Thymus (tissue), 11 donors: ENCODE results near the gene TLR5. TPM values are rescaled to one million over a fixed set of nuclear protein-coding genes. Genes with fewer than 3 reads are reported as not detected.

Experiments
- DNase-seq, 9 donors: peaks; one replicate each; pipeline ENCODE4 v3.0.0-alpha.2; 2013; ENCODE audit warnings: low spot score in 9 of 9, low read depth in 6 of 9, missing footprints in 1 of 9
- H3K27ac ChIP-seq, 2 donors: one replicate each; pipeline ENCODE4 v1.5.1; 2013; ENCODE audit warnings: control low read depth in 1 of 2, low read depth in 1 of 2, low read length in 1 of 2, mild to moderate bottlenecking in 1 of 2, moderate library complexity in 1 of 2
- H3K27me3 ChIP-seq, 2 donors: one replicate each; pipeline ENCODE4 v1.5.1; 2013; ENCODE audit warnings: low read length in 1 of 2; ENCODE audit not compliant: control insufficient read depth in 2 of 2, insufficient read depth in 1 of 2
- H3K36me3 ChIP-seq, 2 donors: one replicate each; pipeline ENCODE4 v1.5.1; 2013; ENCODE audit warnings: low read length in 1 of 2, mild to moderate bottlenecking in 1 of 2, moderate library complexity in 1 of 2; ENCODE audit not compliant: control insufficient read depth in 2 of 2, insufficient read depth in 2 of 2
- H3K4me1 ChIP-seq, 2 donors: one replicate each; pipeline ENCODE4 v1.5.1; 2013; ENCODE audit warnings: low read length in 2 of 2; ENCODE audit not compliant: control insufficient read depth in 2 of 2, insufficient read depth in 2 of 2
- H3K4me3 ChIP-seq, 2 donors: one replicate each; pipeline ENCODE4 v1.5.1; 2013; ENCODE audit warnings: low read length in 2 of 2, control low read depth in 1 of 2, mild to moderate bottlenecking in 1 of 2
- H3K9me3 ChIP-seq, 2 donors: one replicate each; pipeline ENCODE4 v1.5.1; 2013; ENCODE audit warnings: low read length in 1 of 2, mild to moderate bottlenecking in 1 of 2; ENCODE audit not compliant: control insufficient read depth in 2 of 2, insufficient read depth in 1 of 2
- WGBS: extraction: QIAGEN DNeasy Blood & Tissue Kit; methylation state at CpG from one replicate; pipeline ENCODE4 v1.1.7; 2013; 5-methylcytosine and 5-hydroxymethylcytosine counted together
- polyA plus RNA-seq: library from polyadenylated mRNA; stranded (reverse); fragments of 200-250 nt; gene quantifications from one replicate; pipeline ENCODE4 v1.2.3, GENCODE V29; 2013
- total RNA-seq: library from RNA; stranded (reverse); fragments of 120-200 nt; gene quantifications from one replicate; pipeline ENCODE4 v1.2.4, GENCODE V29; 2013
- donor health status: healthy.

Gene TLR5
- total and polyA plus RNA-seq, 2 donors = 3.4 to 3.5 TPM

- Histone ChIP-seq H3K4me3 (no peak overlapping the region), H3K27ac (no peak overlapping the region), H3K4me1 (peaks cover 34 to 60% of the 10 kb centered on the region in 2 donors), H3K36me3 (no peaks in the 10 kb centered on the region), H3K27me3 (no peaks in the 10 kb centered on the region), H3K9me3 (peaks cover 0 to 6% of the 10 kb centered on the region in 2 donors)
- no peak for DNase-seq
- 98% methylated on average over 8 of the region's 8 CpGs for WGBS
Observed at GRCh38 chr1:223084464-223084866, 58.6 kb downstream of the TLR5 start.

DNA sequence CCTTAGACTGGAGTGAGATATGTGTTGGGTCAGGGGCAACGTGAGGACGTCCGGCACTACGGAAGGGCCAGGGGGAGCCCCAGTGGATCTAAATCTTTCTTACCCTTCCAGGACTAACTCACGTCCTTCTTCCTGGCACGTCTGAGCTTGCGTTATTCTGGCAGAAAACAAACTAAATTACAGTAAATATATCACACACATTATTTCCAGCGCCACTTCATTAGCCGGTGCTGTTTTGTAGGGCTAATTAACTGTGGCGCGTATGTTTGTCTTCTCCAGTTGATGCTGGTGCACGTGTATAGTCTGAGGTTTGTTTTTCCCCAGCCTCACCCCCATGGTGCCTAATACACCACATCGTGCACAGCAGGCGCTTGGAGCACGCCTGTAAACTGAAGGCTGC, 59.2 kb downstream of the TLR5 start:
- Histone ChIP-seq H3K27ac (no peak overlapping the region), H3K36me3 (no peaks in the 10 kb centered on the region), H3K27me3 (no peaks in the 10 kb centered on the region), H3K9me3 (peaks cover 0 to 6% of the 10 kb centered on the region in 2 donors), H3K4me1 (peaks cover 34 to 60% of the 10 kb centered on the region in 2 donors), H3K4me3 (no peak overlapping the region)
- no peak for DNase-seq
- 98% methylated on average over 15 of the region's 15 CpGs for WGBS

DNA sequence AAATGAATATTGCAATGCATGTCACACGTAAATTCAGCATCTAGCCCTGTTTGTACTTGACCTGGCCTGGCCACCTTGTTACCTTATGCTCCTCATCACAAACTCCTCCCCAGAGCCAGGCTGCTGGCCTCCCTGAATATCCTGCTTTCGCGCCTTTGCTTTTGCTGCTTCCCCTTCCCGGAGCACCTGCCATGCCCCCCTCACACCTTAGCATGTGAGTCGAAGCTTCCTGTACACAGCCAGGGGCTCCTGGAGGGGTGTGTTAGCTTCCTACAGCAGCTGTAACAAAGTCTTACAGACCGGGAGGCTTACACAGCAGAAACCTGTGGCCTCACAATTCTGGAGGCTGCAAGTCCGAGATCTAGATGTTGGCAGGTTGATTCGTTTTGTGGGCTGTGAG, 60.1 kb downstream of the TLR5 start:
- 72% methylated on average over 8 of the region's 8 CpGs for WGBS
- peaks cover 32 to 51% of the 10 kb centered on the region in 2 donors for H3K4me1 ChIP-seq
- DNase-seq = peak in 6 of 9 donors; percentile 24 to 56 (median 46)

DNA sequence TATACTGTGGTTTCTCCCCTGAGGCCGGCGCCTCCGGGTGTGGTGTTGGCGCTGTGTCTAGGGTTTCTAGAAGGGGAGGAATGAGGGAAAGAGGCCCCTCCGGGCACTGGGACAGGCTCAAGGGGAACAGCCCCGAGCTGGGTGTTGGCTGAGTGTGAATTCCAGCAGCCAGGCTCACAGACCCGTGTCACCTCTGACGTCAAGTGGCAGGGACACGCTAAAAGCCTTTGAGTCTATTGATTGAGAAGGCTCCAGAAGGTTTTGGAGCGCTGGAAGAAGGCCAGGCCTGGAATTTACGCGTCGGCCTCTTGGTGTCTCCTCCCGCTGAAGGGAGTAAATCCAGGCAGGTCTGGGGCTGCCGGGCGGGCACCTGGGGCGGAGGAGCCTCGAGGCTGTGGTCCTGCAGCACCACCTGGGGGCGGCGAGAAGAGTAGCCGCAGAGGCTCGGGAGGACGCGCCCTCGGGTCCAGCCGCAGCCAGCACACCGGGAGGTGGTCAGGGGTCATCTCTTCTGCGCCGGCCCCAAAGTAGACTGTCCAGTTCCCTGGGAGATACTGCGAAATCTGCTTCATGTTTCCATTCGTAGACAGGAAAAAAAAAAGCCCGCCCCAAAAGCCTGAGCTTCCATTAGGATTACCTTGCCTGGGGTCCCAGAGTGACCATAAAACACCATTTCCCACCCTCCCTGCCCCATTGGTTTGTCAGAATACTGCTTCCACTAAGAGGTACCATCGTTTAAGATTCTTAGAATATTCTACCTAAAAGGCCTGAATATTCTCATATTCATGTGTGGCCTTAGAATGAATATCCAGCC, 61.7 kb downstream of the TLR5 start:
- peak; percentile 49 to 82 (median 59) for DNase-seq
- peaks cover 0 to 2% of the 10 kb centered on the region in 2 donors for H3K27me3 ChIP-seq
- peaks cover 0 to 6% of the 10 kb centered on the region in 2 donors for H3K9me3 ChIP-seq
- H3K4me1 ChIP-seq = peaks cover 17 to 37% of the 10 kb centered on the region in 2 donors
- H3K27ac ChIP-seq = peak overlapping the region; percentile 58 to 77
- no peaks in the 10 kb centered on the region for H3K36me3 ChIP-seq
- WGBS = 7% methylated on average over 33 of the region's 33 CpGs
- peak overlapping the region; percentile 30 to 44 for H3K4me3 ChIP-seq

More for the DNA sequence above, 60.1 kb downstream of the TLR5 start:
- Histone ChIP-seq H3K27ac (peak overlapping the region in 1 of 2 donors; percentile 58), H3K36me3 (no peaks in the 10 kb centered on the region), H3K4me3 (no peak overlapping the region), H3K9me3 (peaks cover 0 to 6% of the 10 kb centered on the region in 2 donors), H3K27me3 (no peaks in the 10 kb centered on the region)

DNA sequence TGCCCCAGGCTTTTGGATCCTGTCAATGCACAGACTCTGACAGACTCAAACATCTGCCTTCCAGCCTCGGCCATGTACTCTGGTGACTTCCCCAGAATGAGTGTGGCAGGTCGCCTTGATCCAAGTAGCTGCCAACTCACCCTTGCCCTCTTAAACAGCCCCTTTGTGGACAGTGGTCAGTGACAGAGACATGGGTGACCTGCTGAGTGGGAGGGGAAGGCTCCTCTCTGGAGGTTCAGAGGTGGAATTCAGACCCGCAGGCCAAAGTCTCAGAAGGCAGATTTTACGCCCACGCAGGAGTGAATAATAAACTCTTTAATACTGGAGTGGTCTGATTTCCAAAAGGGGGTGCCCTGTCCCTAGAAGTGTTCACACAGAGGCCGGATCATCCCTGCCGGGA, 63.5 kb downstream of the TLR5 start:
- H3K27ac ChIP-seq = no peak overlapping the region
- H3K27me3 ChIP-seq = peaks cover 0 to 2% of the 10 kb centered on the region in 2 donors
- DNase-seq = no peak
- H3K9me3 ChIP-seq = peaks cover 0 to 6% of the 10 kb centered on the region in 2 donors
- peaks cover 17 to 29% of the 10 kb centered on the region in 2 donors for H3K4me1 ChIP-seq
- H3K36me3 ChIP-seq = no peaks in the 10 kb centered on the region
- H3K4me3 ChIP-seq = no peak overlapping the region
- WGBS = 97% methylated on average over 7 of the region's 7 CpGs

DNA sequence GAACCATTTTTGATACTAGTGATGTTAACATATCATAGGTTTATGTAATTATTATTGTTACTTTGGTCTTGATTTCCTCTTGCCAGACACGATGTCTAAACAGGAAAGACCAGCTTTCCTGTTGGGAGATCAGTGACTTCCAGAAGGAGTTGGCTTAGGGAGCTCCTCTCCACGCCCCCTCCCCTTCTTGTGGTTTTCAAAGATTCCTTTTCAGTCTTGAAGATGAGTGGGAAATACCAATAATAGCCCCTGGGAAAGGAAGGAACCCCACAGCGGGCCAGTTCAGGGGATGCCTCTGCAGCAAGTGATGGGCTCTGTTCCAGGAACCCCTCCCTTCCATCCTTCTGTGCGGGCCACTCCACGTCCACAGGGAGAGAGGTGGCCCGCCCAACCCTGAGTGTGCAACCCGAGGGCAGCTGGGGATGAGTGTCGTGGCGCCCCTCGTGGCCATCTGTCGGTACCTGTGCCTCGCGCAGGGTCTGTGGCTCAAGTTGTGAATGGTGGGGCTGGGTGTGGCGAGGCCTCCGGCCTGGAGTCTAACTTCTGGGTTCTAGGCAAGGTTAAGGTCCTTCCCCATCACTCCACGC, 65.7 kb downstream of the TLR5 start:
- WGBS = 86% methylated on average over 16 of the region's 16 CpGs
- peaks cover 10 to 14% of the 10 kb centered on the region in 2 donors for H3K4me1 ChIP-seq
- no peak overlapping the region for H3K27ac ChIP-seq

GRCh38 chr1:223076362-223076761, 66.7 kb downstream of the TLR5 start:
- H3K36me3 ChIP-seq = no peaks in the 10 kb centered on the region
- H3K27me3 ChIP-seq = peaks cover 0 to 2% of the 10 kb centered on the region in 2 donors
- H3K9me3 ChIP-seq = peaks cover 0 to 3% of the 10 kb centered on the region in 2 donors
- H3K4me3 ChIP-seq = no peak overlapping the region
- H3K27ac ChIP-seq = no peak overlapping the region
- DNase-seq = no peak
- 93% methylated on average over 6 of the region's 6 CpGs for WGBS
- peaks cover 2 to 5% of the 10 kb centered on the region in 2 donors for H3K4me1 ChIP-seq

More for the DNA sequence above, 65.7 kb downstream of the TLR5 start:
- H3K27me3 ChIP-seq = peaks cover 0 to 2% of the 10 kb centered on the region in 2 donors
- H3K36me3 ChIP-seq = no peaks in the 10 kb centered on the region
- H3K9me3 ChIP-seq = peaks cover 0 to 3% of the 10 kb centered on the region in 2 donors
- no peak overlapping the region for H3K4me3 ChIP-seq
- DNase-seq = no peak

DNA sequence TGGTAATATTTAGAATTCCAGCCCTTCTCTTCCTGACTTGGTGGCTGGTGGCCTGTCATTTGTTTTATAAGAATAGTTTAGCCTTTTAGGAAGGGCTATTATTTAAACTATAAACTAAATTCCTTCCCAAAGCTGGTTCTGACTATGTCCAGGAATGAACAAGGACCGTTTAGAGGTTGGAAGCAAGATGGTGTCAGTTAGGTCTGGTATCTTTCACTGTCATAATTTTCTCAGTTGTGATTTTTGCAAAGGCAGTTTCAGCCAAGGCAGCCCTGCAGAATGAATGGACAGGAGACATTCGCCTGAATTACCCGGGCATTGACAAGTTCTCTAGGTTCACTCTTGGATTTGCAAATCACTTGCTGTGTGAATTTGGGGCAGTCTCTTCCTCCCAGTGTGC, 67.2 kb downstream of the TLR5 start:
- no peak for DNase-seq
- no peaks in the 10 kb centered on the region for H3K4me1 ChIP-seq
- H3K9me3 ChIP-seq = no peaks in the 10 kb centered on the region
- no peaks in the 10 kb centered on the region for H3K36me3 ChIP-seq
- peaks cover 0 to 2% of the 10 kb centered on the region in 2 donors for H3K27me3 ChIP-seq
- H3K27ac ChIP-seq = no peak overlapping the region
- 97% methylated on average over 3 of the region's 3 CpGs for WGBS
- no peak overlapping the region for H3K4me3 ChIP-seq
